OCI-LY1 (cell line): Measurements from ENCODE around the gene TRIOBP.

Experiments
- CTCF ChIP-seq: fragments of 200-600 bp; sonication (generic), shearing (Covaris generic); IDR thresholded peaks from 2 replicates; pipeline ENCODE4 v1.5.1; 2017; ENCODE audit warnings: mild to moderate bottlenecking, antibody characterized with exemption, low read length, moderate library complexity, mixed read lengths
- EZH2 ChIP-seq: fragments of 200-600 bp; sonication (generic), shearing (Covaris generic); IDR thresholded peaks from 2 replicates; pipeline ENCODE4 v1.8.0; 2017; ENCODE audit warnings: borderline replicate concordance, mixed run types, mild to moderate bottlenecking, antibody characterized with exemption, low read length, moderate library complexity, mixed read lengths

- TF ChIP-seq CTCF (no peak), EZH2 (no peak)
Measured at GRCh38 chr22:37753746-37754145, 56.9 kb downstream of the TRIOBP start.
